Renal cortical epithelial cell (primary cell): ENCODE results near the gene RFC2. TPM values are rescaled to one million over a fixed set of nuclear protein-coding genes. Genes with fewer than 3 reads are reported as not detected.
"Not testable (repeated sequence)": the region's sequence is repeated elsewhere in the genome, so short reads cannot be mapped to it uniquely, and the experiment has no call there.

Source experiments
- DNase-seq: peaks from one replicate; pipeline ENCODE4 v3.0.0-alpha.2; 2011; ENCODE audit warnings: low read depth
- total RNA-seq: library from RNA; depleted of rRNA; stranded (reverse); fragments of >200 nt; gene quantifications from 2 replicates; pipeline ENCODE4 v1.2.3, GENCODE V29; 2014

RFC2 gene
- total RNA-seq, 1 donor from 2014 or later: 8.8 TPM

DNA sequence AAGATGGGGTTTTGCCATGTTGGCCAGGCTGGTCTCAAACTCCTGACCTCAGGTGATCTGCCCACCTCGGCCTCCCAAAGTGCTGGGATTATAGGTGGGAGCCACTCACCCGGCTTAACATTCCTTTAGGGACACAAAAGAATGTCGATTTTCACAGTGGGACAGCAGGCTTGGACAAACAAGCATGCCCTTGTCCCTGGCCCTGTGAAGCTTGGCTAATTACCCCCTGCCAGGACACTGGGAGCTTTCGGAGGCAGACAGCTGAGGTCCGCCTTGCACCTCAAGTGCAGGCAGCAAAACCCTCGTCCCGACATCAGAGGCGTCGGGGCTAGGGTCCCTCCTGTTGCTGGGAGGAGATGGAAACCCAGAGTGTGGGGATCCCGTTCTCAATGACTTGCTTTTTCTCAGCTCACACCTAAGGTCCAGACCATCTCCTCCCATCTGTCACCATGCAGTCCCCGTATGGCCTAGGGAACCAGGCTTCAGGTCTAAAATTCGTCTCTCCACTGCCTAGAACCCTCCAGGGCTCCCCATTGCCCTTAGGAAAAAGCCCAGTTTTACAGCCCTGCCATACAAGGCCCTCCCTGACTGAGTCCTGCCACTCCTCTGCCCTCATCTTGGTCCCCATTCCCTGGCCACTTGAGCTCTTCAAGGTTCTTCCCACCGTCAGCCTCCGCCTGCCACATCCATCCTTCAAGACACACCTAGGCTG, 28.7 kb upstream of the RFC2 start:
- no peak for DNase-seq

DNA sequence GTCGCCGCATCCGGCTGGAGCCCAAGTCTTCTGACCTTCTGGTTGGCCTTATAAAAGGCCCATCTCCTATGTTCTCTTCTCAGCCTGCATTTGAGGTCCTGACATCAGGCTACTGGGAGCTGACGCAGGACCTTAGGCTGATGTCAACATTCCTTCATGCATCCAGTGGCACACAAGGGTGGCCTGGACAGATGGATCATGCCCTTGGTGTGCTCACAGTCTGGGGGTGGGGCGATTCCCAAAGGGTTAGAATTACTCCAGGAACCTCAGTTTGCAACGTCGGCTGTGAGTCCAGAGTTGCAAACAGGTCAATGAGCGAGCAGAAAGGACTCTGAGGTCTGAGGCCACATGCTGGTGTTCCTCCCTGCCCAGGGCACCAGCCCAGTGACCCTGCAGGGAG, 26.8 kb upstream of the RFC2 start:
- DNase-seq: no peak

DNA sequence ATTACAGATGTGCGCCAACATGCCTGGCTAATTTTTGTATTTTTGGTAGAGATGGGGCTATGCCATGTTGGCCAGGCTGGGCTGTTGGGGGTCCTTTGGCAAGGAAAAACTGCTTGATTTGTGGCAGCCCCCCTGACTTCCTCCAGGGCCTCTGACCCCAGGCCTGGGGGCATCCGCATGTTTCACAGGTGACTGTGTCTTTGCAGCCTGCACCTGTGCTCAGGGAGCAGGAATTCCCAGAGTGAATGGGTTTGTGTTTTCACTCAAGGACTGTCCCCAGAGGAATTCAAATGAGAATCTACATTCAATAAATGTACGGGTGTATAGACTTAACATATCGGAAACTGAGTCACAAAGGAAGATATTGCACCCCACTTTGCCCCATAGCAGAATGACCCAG, 23.4 kb upstream of the RFC2 start:
- DNase-seq: no peak

GRCh38 chr7:74275401-74275881, 21.2 kb upstream of the RFC2 start:
- no peak for DNase-seq

DNA sequence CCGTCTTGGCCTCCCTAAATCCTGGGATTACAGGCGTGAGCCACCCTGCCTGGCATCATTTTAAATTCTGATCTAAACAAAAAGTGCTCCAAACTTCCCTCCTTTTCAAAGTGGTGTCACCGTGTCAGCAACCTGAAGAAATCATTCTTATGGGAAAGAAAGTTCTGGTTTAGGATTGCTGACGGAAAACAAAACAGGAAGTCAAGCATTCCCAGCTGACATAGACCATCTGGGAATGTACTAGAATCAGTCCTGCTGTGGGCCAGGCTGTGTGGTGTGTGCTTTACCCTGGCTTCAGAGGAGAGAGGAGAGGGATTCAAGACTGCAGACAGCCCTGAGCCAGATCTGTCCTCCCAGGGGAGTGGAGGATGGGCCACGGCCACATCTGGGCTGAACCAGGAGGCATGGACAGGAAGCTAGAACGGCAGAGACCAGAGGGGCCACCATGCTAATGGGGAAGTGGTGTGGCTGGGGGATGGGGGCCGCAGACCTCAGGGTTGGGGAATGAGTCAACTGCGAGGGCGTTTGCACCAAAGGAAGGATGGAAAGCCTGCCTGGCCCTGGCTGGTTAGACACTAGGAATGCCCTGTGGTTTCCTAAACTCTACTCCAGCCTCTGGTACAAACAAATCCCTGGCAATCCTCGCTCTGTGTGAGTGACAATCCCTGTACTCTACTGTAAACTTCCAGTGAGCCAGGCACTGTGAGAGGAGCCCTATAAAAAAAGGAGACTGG, 18.3 kb upstream of the RFC2 start:
- peak; percentile 98 for DNase-seq

DNA sequence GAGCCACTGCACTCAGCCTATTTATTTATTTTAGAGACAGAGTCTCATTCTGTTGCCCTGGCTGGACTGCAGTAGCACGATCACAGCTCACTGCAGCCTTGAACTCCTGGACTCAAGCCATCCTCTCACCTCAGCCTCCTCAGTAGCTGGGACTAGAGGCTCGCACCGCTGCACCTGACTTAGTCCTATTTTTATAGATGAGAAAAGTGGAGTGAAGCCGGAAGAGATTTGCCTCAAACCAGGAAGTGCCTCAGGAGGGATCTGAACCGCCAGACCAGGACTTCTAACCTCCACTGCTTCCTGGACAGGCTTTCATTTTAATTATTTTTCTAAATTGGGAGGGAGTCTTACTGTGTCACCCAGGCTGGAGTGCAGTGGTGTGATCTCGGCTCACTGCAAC, 17.5 kb upstream of the RFC2 start:
- no peak for DNase-seq

- DNase-seq: peak; percentile 85
Measured at GRCh38 chr7:74269757-74270277, 15.6 kb upstream of the RFC2 start.

DNA sequence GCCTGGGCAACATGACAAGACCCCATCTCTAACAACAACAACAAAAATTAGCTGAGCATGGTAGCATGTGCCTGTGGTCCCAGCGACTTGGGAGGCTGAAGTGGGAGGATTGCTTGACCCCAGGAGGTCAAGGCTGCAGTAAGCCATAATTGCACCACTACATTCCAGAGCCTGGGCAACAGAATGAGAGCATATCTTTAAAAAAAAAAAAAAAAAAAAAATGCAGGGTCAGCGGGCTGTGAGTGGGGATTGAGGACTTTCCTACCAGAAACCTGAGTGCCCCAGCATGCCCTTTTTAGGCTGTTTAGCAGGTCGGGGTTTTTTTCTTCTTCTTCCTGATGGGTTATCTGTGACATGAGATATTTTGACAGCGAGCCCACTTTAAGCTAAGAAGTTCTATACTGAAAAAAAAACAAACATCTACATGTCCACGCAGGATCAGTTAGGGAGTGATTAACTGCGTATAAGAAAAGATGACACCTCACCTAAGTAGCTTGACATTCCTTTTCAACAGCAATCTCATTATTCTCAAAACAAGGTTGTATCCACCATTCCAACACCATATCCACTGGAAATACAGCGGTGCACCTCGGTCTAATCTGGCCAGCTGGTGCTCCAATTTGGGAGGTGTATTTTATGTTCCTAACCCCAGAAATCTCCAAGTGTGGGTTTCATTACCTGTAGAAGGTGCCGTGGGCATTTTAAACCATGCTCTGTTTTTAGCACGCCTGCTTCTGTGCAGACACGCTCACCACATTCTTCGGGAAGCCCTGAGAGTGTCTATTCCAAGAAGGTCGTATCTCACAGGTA, 13.8 kb upstream of the RFC2 start:
- DNase-seq: no peak

- no peak for DNase-seq
Measured at GRCh38 chr7:74266191-74266963, 12.2 kb upstream of the RFC2 start.

GRCh38 chr7:74263399-74264120, 9.4 kb upstream of the RFC2 start:
- DNase-seq: no peak

DNA sequence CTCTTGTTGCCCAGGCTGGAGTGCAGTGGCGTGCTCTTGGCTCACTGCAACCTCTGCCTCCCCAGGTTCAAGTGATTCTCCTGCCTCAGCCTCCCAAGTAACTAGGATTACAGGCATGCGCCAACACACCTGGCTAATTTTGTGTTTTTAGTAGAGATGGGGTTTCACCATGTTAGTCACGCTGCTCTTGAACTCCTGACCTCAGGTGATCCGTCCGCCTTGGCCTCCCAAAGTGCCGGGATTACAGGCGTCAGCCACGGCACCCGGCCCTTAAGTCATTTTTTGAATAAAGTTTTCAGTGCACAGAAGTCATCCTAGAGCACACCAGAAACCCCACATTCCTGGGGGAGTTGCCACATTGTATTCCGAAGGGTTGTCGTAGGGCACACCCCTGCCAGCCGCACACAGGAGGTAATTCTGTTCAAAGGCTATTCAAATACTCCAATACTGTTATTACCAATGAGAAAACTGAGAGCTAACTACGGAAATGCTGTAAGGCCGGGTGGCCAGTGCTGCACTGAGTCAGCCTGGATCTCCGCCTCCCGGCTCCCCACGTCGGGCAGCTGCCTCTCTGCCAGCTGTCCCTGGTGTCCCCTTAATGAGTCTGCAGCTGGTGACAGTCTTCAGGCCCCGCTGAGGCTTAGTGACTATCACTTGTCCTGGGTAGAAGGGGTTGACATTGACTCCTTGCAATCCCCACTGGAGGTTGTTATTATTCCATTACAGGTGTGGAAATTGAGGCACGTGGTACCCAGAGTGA, 8.6 kb upstream of the RFC2 start:
- DNase-seq: no peak

GRCh38 chr7:74258639-74259038, 4.4 kb upstream of the RFC2 start:
- no peak for DNase-seq

- peak; percentile 47 for DNase-seq
Measured at GRCh38 chr7:74256491-74257408, 2.6 kb upstream of the RFC2 start.

- DNase-seq: not testable (repeated sequence)
Measured at GRCh38 chr7:74255461-74255860, 1.3 kb upstream of the RFC2 start.

DNA sequence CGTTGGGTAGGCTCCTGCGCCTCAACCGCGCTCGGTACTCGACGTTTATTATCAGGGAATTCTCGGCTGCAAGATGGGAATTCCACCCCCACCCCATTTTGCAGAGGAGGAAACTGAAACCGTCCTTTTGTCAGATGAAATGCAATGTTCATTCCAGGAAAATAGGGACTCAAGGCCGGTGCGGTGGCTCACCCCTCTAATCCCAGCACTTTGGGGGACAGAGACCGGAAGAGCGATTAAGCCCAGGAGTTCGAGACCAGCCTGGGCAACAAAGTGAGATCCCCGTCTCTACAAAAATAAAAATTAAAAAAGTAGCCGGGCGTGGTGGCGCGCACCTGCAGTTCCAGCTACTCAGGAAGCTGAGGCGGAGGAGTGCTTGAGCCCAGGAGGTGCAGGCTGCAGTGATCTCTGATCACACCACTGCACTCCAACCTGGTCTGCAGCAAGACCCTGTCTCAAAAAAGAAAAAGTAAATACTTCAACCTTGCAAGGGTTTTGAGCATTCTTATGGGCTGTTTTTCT, 720 bp upstream of the RFC2 start:
- DNase-seq: no peak

GRCh38 chr7:74253835-74254128, 417 bp downstream of the RFC2 start:
- DNase-seq: no peak

DNA sequence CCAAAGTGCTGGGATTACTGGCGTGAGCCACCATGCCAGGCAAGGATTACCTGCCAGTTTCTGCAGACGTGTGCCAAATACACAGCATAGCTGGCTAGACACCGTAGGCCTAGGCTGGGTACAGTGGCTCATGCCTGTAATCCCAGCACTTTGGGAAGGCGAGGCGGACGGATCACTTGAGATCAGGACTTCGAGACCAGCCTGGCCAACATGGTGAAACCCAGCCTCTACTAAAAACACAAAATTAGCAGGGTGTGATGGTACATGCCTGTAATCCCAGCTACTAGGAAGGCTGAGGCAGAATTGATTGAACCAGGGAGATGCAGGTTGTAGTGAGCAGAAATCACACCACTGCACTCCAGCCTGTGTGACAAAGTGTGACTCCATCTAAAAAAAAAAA, 868 bp downstream of the RFC2 start:
- DNase-seq: no peak

GRCh38 chr7:74252893-74253292, 1.3 kb downstream of the RFC2 start:
- DNase-seq: no peak

GRCh38 chr7:74249058-74249457, 5.1 kb downstream of the RFC2 start:
- not testable (repeated sequence) for DNase-seq
